IMR-90 (cell line): Measurements from ENCODE around the gene FBXW8. TPM values are rescaled to one million over a fixed set of nuclear protein-coding genes. Genes with fewer than 3 reads are reported as not detected.
A peak's percentile ranks its signal among the peaks of the same experiment; 100 is the strongest.

ENCODE experiments used
- ATAC-seq: fragments of 200-7000 bp; cut with Tn5 transposase; 2 replicates; pipeline ENCODE4 v1.9.1; 2020; ENCODE audit warnings: low read depth, mild to moderate bottlenecking, moderate library complexity
- BruUV-seq: library from RNA; stranded (reverse); fragments of 400-500 nt; replicated peaks from 2 replicates; lab custom pipeline; 2021; lab: Mats Ljungman, UMichigan
- CTCF ChIA-PET: fragments of 300-600 bp; formaldehyde crosslinking; extraction: SDS; loops from one replicate; lab custom pipeline; 2021; ENCODE audit warnings: antibody characterized with exemption; lab: Yijun Ruan, JAX
- POLR2A ChIA-PET: fragments of 300-600 bp; sonication (Branson Sonifier 250); formaldehyde crosslinking; loops from one replicate; lab custom pipeline; 2022; ENCODE audit warnings: antibody characterized with exemption; ENCODE audit not compliant: unreplicated experiment; lab: Charles Lee
- DNase-seq: peaks from one replicate; pipeline ENCODE4 v3.0.0; 2013
- H2AFZ ChIP-seq: replicated peaks from 2 replicates; pipeline ENCODE3; 2013; ENCODE audit warnings: low read length, mild to moderate bottlenecking; ENCODE audit not compliant: poor library complexity
- H2AK5ac ChIP-seq: 2 replicates; pipeline ENCODE4 v1.6.1; 2013; ENCODE audit warnings: low read depth, low read length, inconsistent platforms
- H2AK9ac ChIP-seq: replicated peaks from 2 replicates; pipeline ENCODE3; 2013; ENCODE audit warnings: mild to moderate bottlenecking, low read depth, low read length, moderate library complexity; ENCODE audit not compliant: poor library complexity
- H2BK120ac ChIP-seq: 2 replicates; pipeline ENCODE4 v1.6.1; 2013; ENCODE audit warnings: low read depth, low read length, inconsistent platforms
- H2BK15ac ChIP-seq: 3 replicates; pipeline ENCODE4 v1.6.1; 2013; ENCODE audit warnings: low read depth, low read length, inconsistent platforms
- H2BK20ac ChIP-seq: 2 replicates; pipeline ENCODE4 v1.6.1; 2013; ENCODE audit warnings: low read depth, mild to moderate bottlenecking, inconsistent platforms, low read length, moderate library complexity
- H2BK5ac ChIP-seq: 2 replicates; pipeline ENCODE4 v1.6.1; 2013; ENCODE audit warnings: mild to moderate bottlenecking, low read depth, low read length, inconsistent platforms; ENCODE audit not compliant: poor library complexity, severe bottlenecking
- H3K14ac ChIP-seq: replicated peaks from 2 replicates; pipeline ENCODE4 v1.6.1; 2013; ENCODE audit warnings: low read depth, low read length, inconsistent platforms
- H3K18ac ChIP-seq: 2 replicates; pipeline ENCODE4 v1.6.1; 2013; ENCODE audit warnings: low read depth, low read length, control low read depth
- H3K23ac ChIP-seq: 2 replicates; pipeline ENCODE4 v1.6.1; 2013; ENCODE audit warnings: low read depth, low read length, inconsistent platforms
- H3K27ac ChIP-seq: 2 replicates; pipeline ENCODE4 v1.5.1; 2013; ENCODE audit warnings: mild to moderate bottlenecking, control low read depth, low read length; ENCODE audit not compliant: insufficient read depth
- H3K27me3 ChIP-seq: 2 replicates; pipeline ENCODE4 v1.6.1; 2013; ENCODE audit warnings: low read length; ENCODE audit not compliant: control insufficient read depth, insufficient read depth
- H3K36me3 ChIP-seq: 2 replicates; pipeline ENCODE4 v1.6.1; 2013; ENCODE audit warnings: low read length, mixed read lengths; ENCODE audit not compliant: control insufficient read depth, insufficient read depth
- H3K4ac ChIP-seq: 2 replicates; pipeline ENCODE4 v1.6.1; 2013; ENCODE audit warnings: low read depth, low read length, inconsistent platforms
- H3K4me1 ChIP-seq: 2 replicates; pipeline ENCODE4 v1.6.1; 2013; ENCODE audit warnings: low read length, mixed read lengths; ENCODE audit not compliant: control insufficient read depth, insufficient read depth
- H3K4me2 ChIP-seq: 2 replicates; pipeline ENCODE4 v1.6.1; 2013; ENCODE audit warnings: low read depth, mild to moderate bottlenecking, control low read depth, low read length, moderate library complexity
- H3K4me3 ChIP-seq: 2 replicates; pipeline ENCODE4 v1.5.1; 2013; ENCODE audit warnings: low read depth, mild to moderate bottlenecking, control low read depth, low read length, moderate library complexity; ENCODE audit not compliant: insufficient read depth
- H3K56ac ChIP-seq: 2 replicates; pipeline ENCODE4 v1.6.1; 2013; ENCODE audit warnings: low read length, inconsistent platforms; ENCODE audit not compliant: insufficient read depth; ENCODE audit errors: extremely low read depth
- H3K79me1 ChIP-seq, 2 experiments: 2 replicates each; pipeline ENCODE4 v1.6.1; 2013; ENCODE audit warnings: low read length in 2 of 2, inconsistent platforms in 1 of 2, low read depth in 1 of 2
- H3K9ac ChIP-seq: 2 replicates; pipeline ENCODE4 v1.6.1; 2013; ENCODE audit warnings: low read depth, low read length, control low read depth
- H3K9me1 ChIP-seq: 2 replicates; pipeline ENCODE4 v1.6.1; 2013; ENCODE audit warnings: low read length, inconsistent platforms; ENCODE audit not compliant: insufficient read depth
- H3K9me3 ChIP-seq: 2 replicates; pipeline ENCODE4 v1.6.1; 2013; ENCODE audit warnings: low read length; ENCODE audit not compliant: control insufficient read depth, insufficient read depth
- H4K20me1 ChIP-seq: 2 replicates; pipeline ENCODE4 v1.6.1; 2013; ENCODE audit warnings: low read length, inconsistent platforms; ENCODE audit not compliant: insufficient read depth
- H4K5ac ChIP-seq: 2 replicates; pipeline ENCODE4 v1.6.1; 2013; ENCODE audit warnings: mild to moderate bottlenecking, low read depth, low read length, control low read depth
- H4K8ac ChIP-seq, 2 experiments: 2 replicates each; pipeline ENCODE4 v1.6.1; 2013; ENCODE audit warnings: low read depth in 2 of 2, low read length in 2 of 2, control low read depth in 1 of 2, inconsistent platforms in 1 of 2
- H4K91ac ChIP-seq: 2 replicates; pipeline ENCODE4 v1.6.1; 2013; ENCODE audit warnings: low read depth, low read length, inconsistent platforms; ENCODE audit not compliant: insufficient read depth
- CEBPB ChIP-seq: IDR thresholded peaks from 2 replicates; pipeline ENCODE4 v1.6.1; 2012; ENCODE audit warnings: low read depth, low read length, improper control_type of control experiment
- USF2 ChIP-seq: fragments of 150-350 bp; IDR thresholded peaks from 2 replicates; pipeline ENCODE4 v1.6.1; 2017; ENCODE audit warnings: mild to moderate bottlenecking, antibody characterized with exemption, low read length, low read depth
- WGBS, 2 experiments: methylation state at CpG; one replicate each; pipeline versions ENCODE4 v1.1.5 to v1.1.7; 2013; ENCODE audit warnings: missing lambda C conversion rate in 2 of 2; ENCODE audit not compliant: insufficient read length in 1 of 2; ENCODE audit errors: extremely low coverage in 2 of 2; 5-methylcytosine and 5-hydroxymethylcytosine counted together
- dilution Hi-C: fragments of 300-500 bp; cut with HindIII; formaldehyde crosslinking; loops from one replicate; pipeline ENCODE4 v1.14.3; 2018; ENCODE audit warnings: low sequenced_read_pairs; ENCODE audit not compliant: unreplicated experiment
- in situ Hi-C: fragments of 300-500 bp; cut with MboI; formaldehyde crosslinking; loops from 3 replicates; pipeline ENCODE4 v1.14.3; 2019; ENCODE audit warnings: low sequenced_read_pairs, inconsistent platforms, mixed read lengths
- intact Hi-C: fragments of 100-400 bp; cut with micrococcal nuclease; formaldehyde crosslinking; loops from 2 replicates; pipeline ENCODE4 v1.10.0; 2022
- polyA plus RNA-seq, 3 experiments: library from polyadenylated mRNA; depleted of rRNA; stranded (reverse); fragments of >200 nt; gene quantifications; 2 replicates each; pipeline ENCODE4 v1.2.3, GENCODE V29; 2012; ENCODE audit warnings: low replicate concordance in 1 of 3
- total RNA-seq: library from RNA; depleted of rRNA; stranded (reverse); fragments of >200 nt; gene quantifications from 2 replicates; pipeline ENCODE4 v1.2.3, GENCODE V29; 2012

The FBXW8 gene
- total and polyA plus RNA-seq, 2 of the 4 experiments (the other 2 are of a cell fraction): 20.3 to 25.8 TPM

- DNase-seq (no peak), ATAC-seq (no peak)
- H4K91ac ChIP-seq: no peak overlapping the region
- no TSS peak for BruUV-seq
- ChIA-PET CTCF (no interaction called here), POLR2A (no interaction called here)
- no peak overlapping the region for H2AK5ac ChIP-seq
- no peak overlapping the region for H2AK9ac ChIP-seq
- H3K14ac ChIP-seq: no peak overlapping the region
- WGBS, 2 experiments: no CpG with 5 or more reads among the region's 3 CpGs
- no peak overlapping the region for H3K4ac ChIP-seq
- no peak overlapping the region for H2BK120ac ChIP-seq
- no peak overlapping the region for H4K8ac ChIP-seq
- no peak overlapping the region for H2BK15ac ChIP-seq
- H3K4me3 ChIP-seq: no peak overlapping the region
- H2AFZ ChIP-seq: no peak overlapping the region
- H2BK20ac ChIP-seq: no peak overlapping the region
- peaks cover 12% of the 10 kb centered on the region for H3K27me3 ChIP-seq
- H3K9me3 ChIP-seq: no peaks in the 10 kb centered on the region
- H3K27ac ChIP-seq: no peak overlapping the region
- no peaks in the 10 kb centered on the region for H3K36me3 ChIP-seq
- no peak overlapping the region for H3K4me2 ChIP-seq
- in situ Hi-C loops (no loop called here), dilution Hi-C loops (no loop called here), intact Hi-C loops (no loop called here)
- H3K9me1 ChIP-seq: no peaks in the 10 kb centered on the region
- no peaks in the 10 kb centered on the region for H3K4me1 ChIP-seq
- H3K56ac ChIP-seq: no peak overlapping the region
- TF ChIP-seq USF2 (peak; percentile 44; the same call in 1 of the 2 replicates), CEBPB (no peak)
- no peak overlapping the region for H3K23ac ChIP-seq
- no peak overlapping the region for H4K5ac ChIP-seq
- no peaks in the 10 kb centered on the region for H3K79me1 ChIP-seq
- H3K9ac ChIP-seq: no peak overlapping the region
- H2BK5ac ChIP-seq: no peak overlapping the region
- no peak overlapping the region for H3K18ac ChIP-seq
- H4K20me1 ChIP-seq: no peaks in the 10 kb centered on the region
Measured at GRCh38 chr12:116898669-116899068, 12.1 kb upstream of the FBXW8 start.
